IMR-90 (cell line): Measurements from ENCODE around the gene SLC7A9. TPM values are rescaled to one million over a fixed set of nuclear protein-coding genes. Genes with fewer than 3 reads are reported as not detected.

Experiments
- ATAC-seq: fragments of 200-7000 bp; cut with Tn5 transposase; 2 replicates; pipeline ENCODE4 v1.9.1; 2020; ENCODE audit warnings: low read depth, mild to moderate bottlenecking, moderate library complexity
- BruUV-seq: library from RNA; stranded (reverse); fragments of 400-500 nt; replicated peaks from 2 replicates; lab custom pipeline; 2021; lab: Mats Ljungman, UMichigan
- CTCF ChIA-PET: fragments of 300-600 bp; formaldehyde crosslinking; extraction: SDS; loops from one replicate; lab custom pipeline; 2021; ENCODE audit warnings: antibody characterized with exemption; lab: Yijun Ruan, JAX
- POLR2A ChIA-PET: fragments of 300-600 bp; sonication (Branson Sonifier 250); formaldehyde crosslinking; loops from one replicate; lab custom pipeline; 2022; ENCODE audit warnings: antibody characterized with exemption; ENCODE audit not compliant: unreplicated experiment; lab: Charles Lee
- DNase-seq: peaks from one replicate; pipeline ENCODE4 v3.0.0; 2013
- H2AFZ ChIP-seq: replicated peaks from 2 replicates; pipeline ENCODE3; 2013; ENCODE audit warnings: low read length, mild to moderate bottlenecking; ENCODE audit not compliant: poor library complexity
- H2AK5ac ChIP-seq: 2 replicates; pipeline ENCODE4 v1.6.1; 2013; ENCODE audit warnings: low read depth, low read length, inconsistent platforms
- H2AK9ac ChIP-seq: replicated peaks from 2 replicates; pipeline ENCODE3; 2013; ENCODE audit warnings: mild to moderate bottlenecking, low read depth, low read length, moderate library complexity; ENCODE audit not compliant: poor library complexity
- H2BK120ac ChIP-seq: 2 replicates; pipeline ENCODE4 v1.6.1; 2013; ENCODE audit warnings: low read depth, low read length, inconsistent platforms
- H2BK15ac ChIP-seq: 3 replicates; pipeline ENCODE4 v1.6.1; 2013; ENCODE audit warnings: low read depth, low read length, inconsistent platforms
- H2BK20ac ChIP-seq: 2 replicates; pipeline ENCODE4 v1.6.1; 2013; ENCODE audit warnings: low read depth, mild to moderate bottlenecking, inconsistent platforms, low read length, moderate library complexity
- H2BK5ac ChIP-seq: 2 replicates; pipeline ENCODE4 v1.6.1; 2013; ENCODE audit warnings: mild to moderate bottlenecking, low read depth, low read length, inconsistent platforms; ENCODE audit not compliant: poor library complexity, severe bottlenecking
- H3K14ac ChIP-seq: replicated peaks from 2 replicates; pipeline ENCODE4 v1.6.1; 2013; ENCODE audit warnings: low read depth, low read length, inconsistent platforms
- H3K18ac ChIP-seq: 2 replicates; pipeline ENCODE4 v1.6.1; 2013; ENCODE audit warnings: low read depth, low read length, control low read depth
- H3K23ac ChIP-seq: 2 replicates; pipeline ENCODE4 v1.6.1; 2013; ENCODE audit warnings: low read depth, low read length, inconsistent platforms
- H3K27ac ChIP-seq: 2 replicates; pipeline ENCODE4 v1.5.1; 2013; ENCODE audit warnings: mild to moderate bottlenecking, control low read depth, low read length; ENCODE audit not compliant: insufficient read depth
- H3K27me3 ChIP-seq: 2 replicates; pipeline ENCODE4 v1.6.1; 2013; ENCODE audit warnings: low read length; ENCODE audit not compliant: control insufficient read depth, insufficient read depth
- H3K36me3 ChIP-seq: 2 replicates; pipeline ENCODE4 v1.6.1; 2013; ENCODE audit warnings: low read length, mixed read lengths; ENCODE audit not compliant: control insufficient read depth, insufficient read depth
- H3K4ac ChIP-seq: 2 replicates; pipeline ENCODE4 v1.6.1; 2013; ENCODE audit warnings: low read depth, low read length, inconsistent platforms
- H3K4me1 ChIP-seq: 2 replicates; pipeline ENCODE4 v1.6.1; 2013; ENCODE audit warnings: low read length, mixed read lengths; ENCODE audit not compliant: control insufficient read depth, insufficient read depth
- H3K4me2 ChIP-seq: 2 replicates; pipeline ENCODE4 v1.6.1; 2013; ENCODE audit warnings: low read depth, mild to moderate bottlenecking, control low read depth, low read length, moderate library complexity
- H3K4me3 ChIP-seq: 2 replicates; pipeline ENCODE4 v1.5.1; 2013; ENCODE audit warnings: low read depth, mild to moderate bottlenecking, control low read depth, low read length, moderate library complexity; ENCODE audit not compliant: insufficient read depth
- H3K56ac ChIP-seq: 2 replicates; pipeline ENCODE4 v1.6.1; 2013; ENCODE audit warnings: low read length, inconsistent platforms; ENCODE audit not compliant: insufficient read depth; ENCODE audit errors: extremely low read depth
- H3K79me1 ChIP-seq, 2 experiments: 2 replicates each; pipeline ENCODE4 v1.6.1; 2013; ENCODE audit warnings: low read length in 2 of 2, inconsistent platforms in 1 of 2, low read depth in 1 of 2
- H3K9ac ChIP-seq: 2 replicates; pipeline ENCODE4 v1.6.1; 2013; ENCODE audit warnings: low read depth, low read length, control low read depth
- H3K9me1 ChIP-seq: 2 replicates; pipeline ENCODE4 v1.6.1; 2013; ENCODE audit warnings: low read length, inconsistent platforms; ENCODE audit not compliant: insufficient read depth
- H3K9me3 ChIP-seq: 2 replicates; pipeline ENCODE4 v1.6.1; 2013; ENCODE audit warnings: low read length; ENCODE audit not compliant: control insufficient read depth, insufficient read depth
- H4K20me1 ChIP-seq: 2 replicates; pipeline ENCODE4 v1.6.1; 2013; ENCODE audit warnings: low read length, inconsistent platforms; ENCODE audit not compliant: insufficient read depth
- H4K5ac ChIP-seq: 2 replicates; pipeline ENCODE4 v1.6.1; 2013; ENCODE audit warnings: mild to moderate bottlenecking, low read depth, low read length, control low read depth
- H4K8ac ChIP-seq, 2 experiments: 2 replicates each; pipeline ENCODE4 v1.6.1; 2013; ENCODE audit warnings: low read depth in 2 of 2, low read length in 2 of 2, control low read depth in 1 of 2, inconsistent platforms in 1 of 2
- H4K91ac ChIP-seq: 2 replicates; pipeline ENCODE4 v1.6.1; 2013; ENCODE audit warnings: low read depth, low read length, inconsistent platforms; ENCODE audit not compliant: insufficient read depth
- MAFK ChIP-seq: IDR thresholded peaks from 2 replicates; pipeline ENCODE4 v1.6.1; 2012; ENCODE audit warnings: low read depth, low read length, improper control_type of control experiment
- MAZ ChIP-seq: IDR thresholded peaks from 2 replicates; pipeline ENCODE4 v1.6.1; 2012; ENCODE audit warnings: low read depth, mild to moderate bottlenecking, low read length, improper control_type of control experiment, moderate library complexity, borderline replicate concordance
- MXI1 ChIP-seq: IDR thresholded peaks from 2 replicates; pipeline ENCODE4 v1.6.1; 2012; ENCODE audit warnings: low read depth, mild to moderate bottlenecking, low read length, moderate library complexity, borderline replicate concordance
- RCOR1 ChIP-seq: IDR thresholded peaks from 2 replicates; pipeline ENCODE4 v1.6.1; 2012; ENCODE audit warnings: mild to moderate bottlenecking, low read length, improper control_type of control experiment; ENCODE audit not compliant: insufficient replicate concordance
- RFX5 ChIP-seq: IDR thresholded peaks from 2 replicates; pipeline ENCODE4 v1.8.0; 2012; ENCODE audit warnings: low read depth, mild to moderate bottlenecking, low read length, moderate library complexity
- WGBS, 2 experiments: methylation state at CpG; one replicate each; pipeline versions ENCODE4 v1.1.5 to v1.1.7; 2013; ENCODE audit warnings: missing lambda C conversion rate in 2 of 2; ENCODE audit not compliant: insufficient read length in 1 of 2; ENCODE audit errors: extremely low coverage in 2 of 2; 5-methylcytosine and 5-hydroxymethylcytosine counted together
- dilution Hi-C: fragments of 300-500 bp; cut with HindIII; formaldehyde crosslinking; loops from one replicate; pipeline ENCODE4 v1.14.3; 2018; ENCODE audit warnings: low sequenced_read_pairs; ENCODE audit not compliant: unreplicated experiment
- in situ Hi-C: fragments of 300-500 bp; cut with MboI; formaldehyde crosslinking; loops from 3 replicates; pipeline ENCODE4 v1.14.3; 2019; ENCODE audit warnings: low sequenced_read_pairs, inconsistent platforms, mixed read lengths
- intact Hi-C: fragments of 100-400 bp; cut with micrococcal nuclease; formaldehyde crosslinking; loops from 2 replicates; pipeline ENCODE4 v1.10.0; 2022
- polyA plus RNA-seq, 3 experiments: library from polyadenylated mRNA; depleted of rRNA; stranded (reverse); fragments of >200 nt; gene quantifications; 2 replicates each; pipeline ENCODE4 v1.2.3, GENCODE V29; 2012; ENCODE audit warnings: low replicate concordance in 1 of 3
- total RNA-seq: library from RNA; depleted of rRNA; stranded (reverse); fragments of >200 nt; gene quantifications from 2 replicates; pipeline ENCODE4 v1.2.3, GENCODE V29; 2012
- TF ChIP-seq, protein P1 (sequence below): fragments of 150-350 bp; IDR thresholded peaks from 2 replicates; pipeline ENCODE4 v1.6.1; 2016; ENCODE audit warnings: low read depth, mild to moderate bottlenecking, low read length, moderate library complexity, borderline replicate concordance
- TF ChIP-seq, protein P2 (sequence below): conservative IDR thresholded peaks from 2 replicates; pipeline ENCODE4 v1.5.1; 2012; ENCODE audit warnings: mild to moderate bottlenecking, low read depth, low read length, improper control_type of control experiment

Gene SLC7A9
- total and polyA plus RNA-seq, 2 of the 4 experiments (the other 2 are of a cell fraction) = not detected

DNA sequence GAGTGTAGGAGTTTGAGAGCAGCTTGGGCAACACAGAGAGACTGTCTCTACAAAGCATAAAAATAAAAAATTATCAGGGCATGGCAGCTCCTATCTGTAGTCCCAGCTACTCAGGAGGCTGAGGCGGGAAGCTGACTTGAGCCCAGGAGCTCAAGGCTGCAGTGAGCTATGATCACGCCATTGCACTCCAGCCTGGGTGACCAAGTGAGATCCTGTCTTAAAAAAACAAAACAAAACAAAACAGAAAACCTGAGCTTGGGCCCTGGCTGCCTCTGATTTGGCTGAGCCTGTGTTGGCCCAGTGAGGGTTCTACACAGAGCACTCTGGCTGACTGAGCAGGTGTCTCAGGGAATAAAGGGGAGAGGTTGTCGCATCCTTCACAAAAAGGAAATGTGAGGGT lies 8.0 kb downstream of the SLC7A9 start:
- Histone ChIP-seq H3K9ac (no peak overlapping the region), H3K9me3 (no peaks in the 10 kb centered on the region), H2BK5ac (no peak overlapping the region), H3K4me1 (no peaks in the 10 kb centered on the region), H4K8ac (no peak overlapping the region), H3K23ac (no peak overlapping the region), H3K4me3 (no peak overlapping the region), H3K4ac (no peak overlapping the region), H2AK5ac (no peak overlapping the region), H3K79me1 (no peaks in the 10 kb centered on the region), H2AK9ac (no peak overlapping the region), H3K18ac (no peak overlapping the region), H3K27ac (no peak overlapping the region), H2BK120ac (no peak overlapping the region), H3K14ac (no peak overlapping the region), H3K9me1 (no peaks in the 10 kb centered on the region), H3K4me2 (no peak overlapping the region), H3K36me3 (no peaks in the 10 kb centered on the region), H2AFZ (no peak overlapping the region), H4K20me1 (no peaks in the 10 kb centered on the region), H3K27me3 (no peaks in the 10 kb centered on the region), H4K5ac (no peak overlapping the region), H3K56ac (no peak overlapping the region), H2BK20ac (no peak overlapping the region), H4K91ac (no peak overlapping the region), H2BK15ac (no peak overlapping the region)
- ChIA-PET POLR2A (no interaction called here), CTCF (no interaction called here)
- no peak for TF ChIP-seq RFX5
- no peak for TF ChIP-seq MXI1
- no peak for TF ChIP-seq MAFK
- TF ChIP-seq, protein P1, sequence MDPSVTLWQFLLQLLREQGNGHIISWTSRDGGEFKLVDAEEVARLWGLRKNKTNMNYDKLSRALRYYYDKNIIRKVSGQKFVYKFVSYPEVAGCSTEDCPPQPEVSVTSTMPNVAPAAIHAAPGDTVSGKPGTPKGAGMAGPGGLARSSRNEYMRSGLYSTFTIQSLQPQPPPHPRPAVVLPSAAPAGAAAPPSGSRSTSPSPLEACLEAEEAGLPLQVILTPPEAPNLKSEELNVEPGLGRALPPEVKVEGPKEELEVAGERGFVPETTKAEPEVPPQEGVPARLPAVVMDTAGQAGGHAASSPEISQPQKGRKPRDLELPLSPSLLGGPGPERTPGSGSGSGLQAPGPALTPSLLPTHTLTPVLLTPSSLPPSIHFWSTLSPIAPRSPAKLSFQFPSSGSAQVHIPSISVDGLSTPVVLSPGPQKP = no peak
- no peak for TF ChIP-seq RCOR1
- TF ChIP-seq MAZ = no peak
- TF ChIP-seq, protein P2, sequence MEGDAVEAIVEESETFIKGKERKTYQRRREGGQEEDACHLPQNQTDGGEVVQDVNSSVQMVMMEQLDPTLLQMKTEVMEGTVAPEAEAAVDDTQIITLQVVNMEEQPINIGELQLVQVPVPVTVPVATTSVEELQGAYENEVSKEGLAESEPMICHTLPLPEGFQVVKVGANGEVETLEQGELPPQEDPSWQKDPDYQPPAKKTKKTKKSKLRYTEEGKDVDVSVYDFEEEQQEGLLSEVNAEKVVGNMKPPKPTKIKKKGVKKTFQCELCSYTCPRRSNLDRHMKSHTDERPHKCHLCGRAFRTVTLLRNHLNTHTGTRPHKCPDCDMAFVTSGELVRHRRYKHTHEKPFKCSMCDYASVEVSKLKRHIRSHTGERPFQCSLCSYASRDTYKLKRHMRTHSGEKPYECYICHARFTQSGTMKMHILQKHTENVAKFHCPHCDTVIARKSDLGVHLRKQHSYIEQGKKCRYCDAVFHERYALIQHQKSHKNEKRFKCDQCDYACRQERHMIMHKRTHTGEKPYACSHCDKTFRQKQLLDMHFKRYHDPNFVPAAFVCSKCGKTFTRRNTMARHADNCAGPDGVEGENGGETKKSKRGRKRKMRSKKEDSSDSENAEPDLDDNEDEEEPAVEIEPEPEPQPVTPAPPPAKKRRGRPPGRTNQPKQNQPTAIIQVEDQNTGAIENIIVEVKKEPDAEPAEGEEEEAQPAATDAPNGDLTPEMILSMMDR = no peak
- intact Hi-C loops = no loop called here
- dilution Hi-C loops = no loop called here
- in situ Hi-C loops = no loop called here
- no CpG with 5 or more reads among the region's 3 CpGs for WGBS, 2 experiments
- BruUV-seq = no TSS peak
- DNase-seq = no peak
- ATAC-seq = no peak
